Dermis blood vessel endothelial cell (primary cell): Measurements from ENCODE around the gene NRIP1. TPM values are rescaled to one million over a fixed set of nuclear protein-coding genes. Genes with fewer than 3 reads are reported as not detected.

Experiments used
- DNase-seq: peaks from one replicate; pipeline ENCODE4 v3.0.0; 2010
- total RNA-seq: library from RNA; depleted of rRNA; stranded (reverse); fragments of >200 nt; gene quantifications from 2 replicates; pipeline ENCODE4 v1.2.3, GENCODE V29; 2014

Gene NRIP1
- total RNA-seq, 1 donor from 2014 or later, result 51.1 TPM

DNA sequence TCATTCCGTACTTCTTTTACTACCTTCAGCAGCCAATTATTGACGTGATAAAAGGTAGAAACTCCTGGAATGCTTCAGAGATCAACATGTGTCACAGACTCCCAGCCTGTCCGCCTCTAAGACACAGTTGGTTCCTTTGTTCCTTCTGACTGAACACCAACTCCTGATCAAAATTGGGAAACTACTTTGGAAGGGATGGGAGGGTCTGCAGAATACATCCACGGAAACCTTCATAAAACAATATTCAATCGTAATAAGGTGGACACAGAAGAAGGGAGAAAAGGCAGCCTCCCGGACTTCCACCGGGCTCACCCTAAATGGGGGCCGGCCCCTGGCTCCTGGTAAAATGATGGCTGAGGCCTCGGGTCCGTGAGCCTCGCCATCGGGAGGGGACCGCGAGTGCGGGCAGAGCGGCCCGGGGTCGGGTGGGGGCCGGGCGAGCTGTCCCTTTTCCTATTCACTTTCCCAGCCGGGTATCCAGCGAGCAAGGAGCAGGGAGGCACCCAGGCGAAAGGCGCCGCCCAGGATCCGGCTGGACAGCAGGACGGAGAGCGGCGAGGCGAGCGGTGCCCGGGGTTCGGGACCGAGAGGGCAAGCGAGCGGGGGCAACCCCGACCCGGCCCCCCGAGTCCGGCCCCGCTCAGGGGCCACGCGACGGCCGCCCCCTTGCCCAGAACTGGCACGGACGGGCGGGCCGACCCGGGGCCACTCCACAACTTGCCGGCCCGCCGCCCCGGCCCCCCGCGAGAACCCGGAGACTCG lies 805 bp downstream of the NRIP1 start:
- peak; percentile 44 for DNase-seq

DNA sequence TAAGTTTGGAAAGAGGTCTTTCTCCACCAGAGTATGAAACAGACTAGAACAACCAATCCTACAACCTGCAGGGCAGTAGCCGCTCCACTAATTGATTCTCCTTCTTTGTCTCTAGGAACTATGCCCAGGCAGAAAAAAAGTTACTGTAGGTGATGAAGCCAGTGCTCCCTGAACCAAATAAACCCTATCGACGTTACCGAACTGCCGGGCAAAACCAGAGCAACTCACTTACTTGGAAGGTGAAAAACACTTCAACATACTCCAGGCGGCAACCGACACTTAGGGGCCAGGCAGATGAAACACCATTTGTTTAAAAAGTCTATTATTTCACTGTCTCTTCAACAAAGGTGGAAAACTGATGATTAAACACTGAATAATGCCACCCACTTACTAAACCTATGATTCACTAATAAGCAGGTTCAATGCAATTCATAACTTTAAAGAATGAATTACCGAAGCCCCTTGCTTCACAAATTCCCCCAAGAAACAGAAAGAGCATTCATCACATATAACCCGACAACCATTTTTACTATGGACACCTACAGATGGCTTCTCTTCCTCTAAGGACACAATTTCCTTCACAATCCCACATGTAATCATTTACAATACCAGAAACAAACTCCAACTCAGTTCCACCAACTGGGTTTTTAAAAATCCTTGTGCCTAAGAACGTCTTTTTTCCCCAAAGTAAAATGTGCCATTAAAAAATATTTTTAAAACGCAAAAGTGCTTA lies 1.6 kb downstream of the NRIP1 start:
- DNase-seq, result peak; percentile 42

DNA sequence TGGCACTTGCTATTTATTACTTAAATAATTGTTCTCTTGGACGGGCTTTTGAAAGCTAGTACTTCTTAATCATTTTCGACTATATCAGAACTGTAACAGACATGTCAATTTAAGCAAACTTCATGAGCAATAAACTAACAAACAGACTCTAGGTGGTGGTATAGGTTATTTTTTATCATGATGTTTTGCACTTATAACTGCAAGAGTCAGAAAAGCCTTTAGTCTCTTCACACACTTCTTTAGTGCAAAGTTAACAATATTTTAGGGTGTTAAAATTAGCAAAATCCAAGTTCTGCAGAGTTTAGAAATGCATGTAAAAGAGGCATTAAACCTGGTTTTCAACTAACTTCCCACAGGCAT lies 2.2 kb downstream of the NRIP1 start:
- DNase-seq, result peak; percentile 36

DNA sequence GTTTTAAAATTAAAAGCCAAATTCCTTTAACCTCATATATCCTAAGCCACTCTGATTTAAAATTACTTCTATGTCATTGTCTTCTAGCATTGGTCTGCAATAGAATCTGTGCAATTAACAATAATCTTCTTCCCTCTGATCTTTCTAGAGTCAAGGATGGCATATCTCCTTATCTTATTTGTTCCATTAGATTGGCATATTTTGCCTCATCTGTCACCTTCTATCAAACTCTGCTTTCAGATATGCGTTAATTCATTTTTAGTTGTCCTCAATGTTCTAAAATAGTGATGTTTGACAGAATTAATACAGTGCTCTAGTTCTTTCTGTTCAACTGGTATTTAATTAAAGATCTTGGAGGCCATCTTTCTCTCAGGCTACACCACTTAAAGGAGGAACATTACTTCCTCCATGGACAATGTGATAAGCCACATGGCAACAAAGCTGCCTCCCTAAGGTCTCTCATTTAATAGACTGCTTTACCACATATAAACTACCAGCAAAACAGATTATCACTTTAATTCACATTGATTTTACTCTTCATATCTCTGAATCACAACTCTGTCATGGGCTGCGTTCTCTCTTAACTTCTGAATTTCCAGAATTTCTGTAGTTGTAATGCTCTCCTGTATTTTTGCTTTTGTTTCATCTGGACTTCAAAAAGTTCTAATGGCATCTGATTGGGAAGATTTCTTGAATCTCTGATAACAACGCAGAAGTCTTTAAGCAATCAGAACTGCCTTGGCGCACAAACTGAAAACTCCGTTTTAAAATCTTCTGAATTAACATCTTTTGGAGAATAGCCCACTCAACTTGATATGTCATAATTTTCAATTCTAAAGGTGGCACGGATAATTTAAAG lies 2.8 kb downstream of the NRIP1 start:
- peak; percentile 12 for DNase-seq

DNA sequence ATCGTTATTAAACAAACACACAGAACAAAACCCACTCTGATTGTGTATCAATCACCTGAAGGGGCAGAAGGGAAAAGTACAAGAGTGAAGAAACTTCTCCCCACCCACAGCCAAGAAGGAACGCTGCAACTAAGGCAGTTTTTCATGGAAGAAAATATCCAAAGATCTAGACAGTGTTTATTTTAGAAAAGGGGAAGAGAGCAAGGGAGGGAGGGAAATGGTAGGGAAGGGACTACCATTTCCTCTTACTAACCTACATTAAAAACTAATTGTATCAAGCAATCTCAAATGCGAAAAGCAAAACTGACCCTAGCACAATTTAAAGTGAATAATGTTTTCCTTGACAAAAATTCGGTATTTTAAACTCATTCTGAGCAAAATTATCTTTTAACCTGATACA lies 3.5 kb downstream of the NRIP1 start:
- DNase-seq, result no peak

DNA sequence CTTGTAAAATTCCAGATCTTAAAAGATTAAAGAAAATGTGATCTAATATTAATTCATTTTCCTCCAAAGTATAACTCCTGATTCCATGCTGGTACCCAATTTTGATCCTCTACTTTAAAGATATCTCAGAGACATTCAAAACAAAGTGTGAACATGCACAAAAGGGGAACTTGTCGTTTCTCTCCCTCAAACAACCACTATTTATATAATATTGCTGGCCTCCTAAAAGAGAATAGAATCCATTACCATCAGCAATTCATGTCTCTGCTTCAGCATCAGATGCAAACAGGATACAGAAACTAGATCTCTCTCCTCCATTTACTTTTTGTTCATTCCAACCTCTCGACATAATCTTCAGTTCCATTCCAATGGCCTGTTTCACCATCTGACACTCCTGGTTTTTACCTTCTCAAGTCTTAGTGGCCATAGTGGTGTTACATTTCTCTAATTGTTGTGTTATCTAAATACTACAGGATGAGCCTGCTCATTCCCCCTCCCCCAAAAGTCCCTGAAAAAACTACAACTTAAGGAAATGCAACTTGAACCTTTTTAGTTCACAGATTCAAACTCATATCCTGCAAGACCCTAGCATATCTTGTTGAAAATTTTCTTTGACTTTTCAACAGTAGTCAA lies 4.1 kb downstream of the NRIP1 start:
- DNase-seq, result peak; percentile 12

DNA sequence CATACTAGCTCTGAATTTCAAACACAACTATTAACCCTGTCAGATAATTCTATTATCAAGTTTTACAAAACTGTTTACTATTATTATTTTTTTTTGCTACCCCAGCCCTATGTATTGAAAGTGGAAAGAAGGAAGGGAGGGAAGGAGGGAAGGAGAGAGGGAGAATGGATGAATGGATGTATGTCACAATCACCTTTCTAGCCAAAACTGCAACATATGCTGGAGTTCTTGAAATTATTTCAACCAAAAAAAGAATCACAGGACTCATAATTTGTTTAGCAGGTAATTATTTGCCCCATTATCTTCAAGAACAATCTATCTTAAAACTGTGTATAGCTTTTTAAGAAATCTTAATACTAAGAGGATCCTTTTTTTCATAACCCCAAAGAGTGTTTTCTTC lies 5.4 kb downstream of the NRIP1 start:
- DNase-seq, result no peak

DNA sequence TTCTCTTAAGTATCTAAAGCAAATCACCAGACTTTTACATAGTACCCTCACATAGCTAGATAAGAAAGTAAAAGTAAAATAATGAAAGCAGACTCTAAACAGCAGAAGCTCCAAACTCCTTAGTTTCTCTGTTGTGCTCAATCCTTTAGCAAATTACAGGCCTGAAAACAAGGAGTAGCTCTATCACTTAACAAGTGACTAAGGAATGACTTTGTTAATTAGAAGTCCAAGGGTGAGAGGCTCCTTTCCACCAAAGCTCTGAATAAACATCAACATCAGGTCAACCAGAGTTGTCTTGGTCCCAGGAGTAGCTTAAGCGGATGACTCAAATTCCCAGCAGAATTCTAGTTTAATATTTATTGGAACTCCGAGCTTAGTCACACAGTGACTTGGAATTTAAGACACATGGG lies 5.9 kb downstream of the NRIP1 start:
- peak; percentile 63 for DNase-seq

DNA sequence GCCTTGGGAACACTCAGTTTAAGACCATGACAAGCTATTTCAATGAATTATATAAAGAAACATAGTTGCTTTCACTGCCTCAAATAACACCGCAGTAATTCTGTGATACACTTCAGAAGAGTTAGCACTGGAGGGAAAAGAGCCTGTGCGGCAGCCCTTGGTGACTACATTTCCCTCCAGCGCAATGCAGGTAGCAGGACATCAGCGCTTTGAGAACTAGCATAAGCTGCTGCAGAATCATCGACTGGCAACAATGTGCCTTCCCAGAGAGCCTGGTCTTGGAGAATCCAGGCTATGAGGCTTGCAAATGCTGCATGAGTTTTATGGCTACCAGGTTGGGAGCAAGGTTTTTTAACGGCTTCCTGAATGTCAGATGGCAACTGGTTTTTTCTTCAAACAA lies 7.5 kb downstream of the NRIP1 start:
- DNase-seq, result peak; percentile 32

DNA sequence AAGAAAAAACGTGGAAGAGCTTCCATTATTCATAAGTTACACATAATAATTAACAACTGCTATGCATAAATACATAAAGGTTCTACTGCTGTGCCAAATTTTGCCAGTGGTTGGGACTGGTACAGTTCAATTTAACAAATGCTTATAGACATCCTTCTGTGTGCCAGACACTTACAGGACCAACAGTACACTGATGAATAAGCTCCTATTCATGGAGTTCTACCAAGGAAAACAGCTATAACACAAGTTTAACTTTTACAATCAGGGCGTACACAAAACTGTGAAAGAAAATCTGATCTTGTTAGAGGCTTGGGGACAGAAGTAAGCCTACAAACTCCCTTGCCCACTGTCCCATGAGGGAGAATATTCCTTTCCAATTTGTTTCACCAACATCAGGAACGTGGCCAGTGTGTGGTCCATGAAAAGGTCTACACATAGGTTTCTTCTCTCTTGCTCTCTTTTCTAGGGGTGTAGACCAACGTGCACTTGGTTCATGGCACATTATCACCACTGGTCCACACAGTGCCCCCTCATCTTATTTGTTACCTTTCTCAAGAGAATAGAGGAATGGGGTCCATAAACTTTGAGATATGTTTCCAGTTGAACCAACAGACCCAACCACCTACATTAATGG lies 10.1 kb downstream of the NRIP1 start:
- peak; percentile 6 for DNase-seq

DNA sequence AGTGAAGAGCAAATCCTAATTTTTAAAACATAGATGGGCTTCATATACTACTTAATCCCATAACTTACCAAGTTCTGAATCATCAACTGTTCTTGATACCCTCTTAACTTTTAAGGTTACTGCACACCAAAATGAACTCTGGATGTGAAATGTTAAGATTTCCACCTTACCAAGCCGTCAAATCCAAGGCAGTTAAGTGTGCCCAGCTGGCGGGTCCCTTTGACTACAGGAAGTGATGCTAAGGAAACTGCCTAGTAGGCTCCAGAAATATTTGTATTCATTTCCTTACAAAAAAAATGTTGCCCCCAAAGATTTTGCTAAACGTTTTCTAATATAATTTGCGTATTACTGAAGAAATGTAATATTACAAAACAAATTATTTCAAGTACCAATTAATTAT lies 10.7 kb downstream of the NRIP1 start:
- peak; percentile 77 for DNase-seq

DNA sequence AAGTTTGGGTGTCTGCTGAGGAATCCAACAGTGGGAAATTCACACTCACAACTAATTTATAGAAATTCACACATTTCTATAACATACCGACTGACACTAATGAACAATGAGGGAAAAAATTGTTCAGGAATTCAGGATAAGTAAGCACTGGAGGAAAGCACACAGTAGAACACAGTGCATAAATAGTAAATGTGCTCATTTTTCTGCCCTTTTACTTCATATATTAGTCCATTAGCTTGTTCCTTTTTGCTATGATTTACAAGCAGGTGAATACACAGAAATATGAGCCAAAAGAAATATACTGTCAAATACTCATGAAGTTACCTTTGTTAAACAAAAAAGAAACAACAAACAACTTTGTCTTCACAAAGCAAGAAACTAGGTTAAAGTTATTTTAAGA lies 11.3 kb downstream of the NRIP1 start:
- DNase-seq, result no peak

DNA sequence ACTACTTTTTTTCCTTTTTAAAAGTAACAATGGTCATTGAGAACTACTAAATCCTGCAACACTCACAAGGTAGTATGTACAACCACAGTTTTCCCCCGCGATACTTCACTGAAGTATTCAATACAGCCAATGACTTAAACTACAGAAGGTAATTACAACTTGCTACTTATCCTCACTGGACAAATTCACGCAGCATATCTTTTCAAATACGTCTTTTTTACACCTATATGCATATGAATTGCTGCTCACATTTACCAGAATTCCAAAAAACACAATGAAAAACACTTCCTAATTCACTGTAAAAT lies 12.4 kb downstream of the NRIP1 start:
- no peak for DNase-seq

DNA sequence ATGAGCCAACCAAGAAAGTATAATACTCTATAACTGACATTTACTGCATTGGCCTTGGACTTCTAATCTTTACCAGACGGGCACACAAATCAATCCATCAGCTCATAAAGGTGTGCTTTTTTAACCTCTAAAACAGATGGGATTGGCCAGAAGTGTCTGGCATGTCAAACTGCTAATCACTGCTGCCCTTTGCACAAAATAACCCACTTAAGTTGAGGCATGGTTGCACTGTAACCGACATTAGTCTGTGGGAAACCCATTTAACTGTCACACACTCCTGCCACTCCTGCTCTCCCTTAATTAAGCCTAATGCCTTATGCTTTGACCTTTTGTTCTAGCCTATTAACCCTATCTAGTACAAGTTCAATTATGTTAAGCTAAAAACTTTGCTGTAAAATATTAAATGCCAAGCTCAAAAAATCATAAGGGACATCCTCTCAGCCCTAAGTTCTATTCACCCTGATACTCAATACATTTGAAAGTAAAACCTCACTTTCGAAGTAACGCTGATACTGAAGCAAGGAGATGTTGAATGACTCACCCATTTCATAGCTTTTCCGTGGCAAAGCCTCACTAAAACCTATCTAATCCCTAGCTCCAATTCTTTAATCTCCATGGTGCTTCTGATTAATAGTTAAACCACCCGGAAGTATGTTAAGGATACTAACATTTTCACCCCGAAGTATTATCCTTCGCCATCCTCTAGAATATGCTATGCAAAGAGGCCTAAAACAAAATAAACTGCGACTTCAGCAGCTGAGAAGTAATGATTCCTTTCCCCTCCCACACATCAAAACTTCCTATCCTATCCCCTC lies 12.9 kb downstream of the NRIP1 start:
- peak; percentile 48 for DNase-seq

DNA sequence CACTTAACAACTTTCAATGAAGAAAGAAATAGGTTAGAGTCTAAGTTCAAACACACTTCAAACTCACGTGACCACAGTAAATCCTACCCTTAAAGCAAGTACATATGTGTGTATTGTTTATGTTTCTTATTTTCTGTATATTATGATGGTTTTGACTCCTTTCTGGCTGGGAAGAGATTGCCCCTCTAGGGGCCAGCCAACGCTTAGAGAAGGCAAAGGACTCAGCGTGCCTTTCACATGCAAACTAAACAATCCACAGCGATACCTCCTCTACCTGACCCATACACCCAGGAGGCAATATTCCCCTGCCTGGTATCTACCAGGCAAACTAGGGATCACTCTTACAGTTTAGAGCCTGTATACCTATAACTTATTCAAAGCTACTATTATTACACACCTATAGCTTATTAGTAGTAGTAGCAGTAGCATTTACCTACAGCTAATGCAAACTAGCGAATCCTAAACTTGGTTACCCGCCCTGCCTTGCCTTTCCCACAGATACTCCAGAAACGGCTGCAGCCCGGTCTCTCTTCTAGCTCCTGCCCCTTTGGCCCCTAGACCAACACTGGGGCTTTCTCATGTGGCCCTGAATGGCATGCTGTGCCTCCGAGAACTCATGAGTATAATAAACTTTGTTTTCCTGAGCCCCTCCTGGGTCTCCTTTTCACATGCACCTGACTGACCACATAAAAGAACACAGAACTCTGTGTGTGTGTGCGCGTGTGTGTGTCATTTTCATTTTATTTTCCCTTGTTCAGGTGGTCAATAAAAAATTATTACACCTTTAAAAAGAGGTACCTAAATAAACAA lies 14.0 kb downstream of the NRIP1 start:
- DNase-seq, result no peak

DNA sequence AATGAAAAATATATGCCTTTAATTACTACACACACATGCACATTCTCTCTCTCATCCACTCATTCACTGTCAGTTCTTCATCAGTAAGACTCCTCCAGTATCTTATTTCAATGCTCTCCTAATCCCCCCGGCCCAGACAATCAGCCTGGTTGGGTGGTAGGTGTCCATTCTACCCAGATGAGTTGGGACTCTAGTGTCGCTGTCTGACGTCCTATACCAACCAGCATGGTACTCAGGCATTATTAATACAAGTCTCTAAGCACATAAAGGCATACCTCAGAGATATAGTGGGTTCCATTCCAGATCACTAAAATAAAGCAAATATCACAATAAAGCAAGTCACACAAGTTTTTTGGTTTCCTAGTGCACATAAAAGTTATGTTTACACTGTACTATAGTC lies 19.8 kb downstream of the NRIP1 start:
- DNase-seq, result no peak

DNA sequence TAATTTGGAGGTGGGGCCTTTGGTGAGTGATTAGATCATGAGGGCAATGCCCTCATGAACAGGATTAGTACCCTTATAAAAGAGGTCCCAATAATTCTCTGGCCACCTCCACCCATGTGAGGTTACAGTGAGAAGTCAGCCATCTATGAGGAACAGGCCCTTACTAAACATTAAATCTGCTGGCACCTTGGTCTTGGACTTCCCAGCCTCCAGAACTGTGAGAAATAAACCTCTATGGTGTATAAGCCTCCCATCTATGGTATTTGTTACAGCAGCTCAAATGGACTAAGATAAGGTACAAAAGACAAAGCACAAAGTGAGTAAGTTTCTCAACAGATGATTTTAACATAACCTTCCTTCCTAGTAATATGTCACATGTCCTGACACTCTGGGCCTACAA lies 22.3 kb downstream of the NRIP1 start:
- DNase-seq, result no peak

DNA sequence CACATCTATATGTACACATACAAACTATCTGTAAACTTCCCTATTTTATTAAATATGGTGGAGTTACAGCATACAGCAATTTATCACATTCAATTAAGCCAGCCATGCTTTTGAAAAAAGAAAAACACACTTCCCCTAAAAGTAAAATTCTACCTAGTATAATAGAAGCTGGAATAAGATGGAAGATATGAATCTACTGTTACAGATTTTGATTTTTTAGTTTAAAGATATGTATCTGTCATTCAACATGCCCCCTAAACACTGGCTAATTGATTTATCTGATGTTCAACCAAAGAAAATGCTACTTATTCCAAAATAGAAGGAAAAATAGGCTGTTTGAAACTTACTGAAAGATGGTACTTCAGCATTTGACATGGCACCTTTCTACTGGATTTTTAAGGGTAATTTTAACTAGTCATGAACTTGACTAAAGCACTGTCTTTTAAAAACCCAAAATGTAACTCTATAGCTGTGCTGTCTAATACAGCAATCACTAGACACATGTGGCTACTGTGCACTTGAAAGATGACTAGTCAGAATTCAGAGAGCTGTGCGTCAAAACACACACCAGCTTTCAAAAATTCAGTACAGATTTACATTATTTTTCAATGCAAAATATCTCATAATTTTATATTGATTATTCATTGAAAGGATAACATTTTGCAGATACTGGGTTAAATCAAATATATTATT lies 25.0 kb downstream of the NRIP1 start:
- DNase-seq, result no peak

DNA sequence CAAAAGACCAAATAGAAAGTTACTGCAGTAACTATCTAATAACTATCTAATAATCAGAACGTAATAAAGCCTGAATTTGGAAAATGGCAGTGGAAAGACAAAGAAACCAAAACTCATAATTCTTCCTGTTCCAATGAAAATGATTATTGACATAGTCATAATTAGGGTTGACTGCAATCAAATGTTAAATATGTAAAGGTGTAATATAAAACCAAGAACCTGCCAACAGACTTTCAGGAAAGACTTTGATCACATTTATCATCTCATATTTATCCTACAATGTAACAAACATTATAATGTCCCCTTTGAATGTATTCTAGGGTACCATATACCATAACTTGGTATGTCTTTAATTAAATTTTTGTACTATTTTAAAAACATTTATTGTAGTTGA lies 26.9 kb downstream of the NRIP1 start:
- no peak for DNase-seq
